Measurements from ENCODE around the gene XPO6. TPM values are rescaled to one million over a fixed set of nuclear protein-coding genes. Genes with fewer than 3 reads are reported as not detected.

XPO6 gene
- total RNA-seq, 1 donor from 2014 or later: 30.4 TPM

DNA sequence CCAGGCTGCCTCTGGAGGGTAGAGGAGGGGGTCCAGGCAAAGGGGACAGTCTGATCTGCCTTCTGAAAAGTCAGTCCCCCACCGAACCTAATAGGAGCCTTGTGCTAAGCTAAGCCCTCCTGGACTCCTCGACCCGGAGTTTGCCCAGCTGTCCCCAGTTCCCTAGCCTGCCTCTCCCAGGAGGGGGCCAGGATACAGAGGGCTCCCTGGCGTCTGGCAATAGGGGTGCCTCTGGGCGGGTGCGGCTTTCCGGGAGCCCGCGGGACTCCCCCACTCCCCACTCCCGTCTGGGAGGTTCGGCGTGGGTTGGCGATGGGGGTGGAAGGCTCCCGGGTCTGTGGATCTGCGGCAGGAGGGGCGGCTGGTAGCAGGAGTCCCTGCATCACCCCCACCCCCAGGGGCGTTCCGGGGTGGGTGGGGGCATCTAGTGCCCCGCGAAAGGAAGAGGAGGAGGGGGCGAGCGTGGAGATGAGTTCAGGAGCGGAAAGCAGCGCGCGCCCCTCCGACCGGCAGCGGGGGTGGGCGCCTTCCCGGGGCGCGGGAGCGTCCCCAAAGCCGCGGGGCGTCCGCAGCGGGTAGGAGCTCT is 149.4 kb downstream of the XPO6 start:
- ATAC-seq (no peak), DNase-seq (ENCODE audit: missing footprints) (no peak)
- intact Hi-C loops (cut with DNase I): no loop called here

DNA sequence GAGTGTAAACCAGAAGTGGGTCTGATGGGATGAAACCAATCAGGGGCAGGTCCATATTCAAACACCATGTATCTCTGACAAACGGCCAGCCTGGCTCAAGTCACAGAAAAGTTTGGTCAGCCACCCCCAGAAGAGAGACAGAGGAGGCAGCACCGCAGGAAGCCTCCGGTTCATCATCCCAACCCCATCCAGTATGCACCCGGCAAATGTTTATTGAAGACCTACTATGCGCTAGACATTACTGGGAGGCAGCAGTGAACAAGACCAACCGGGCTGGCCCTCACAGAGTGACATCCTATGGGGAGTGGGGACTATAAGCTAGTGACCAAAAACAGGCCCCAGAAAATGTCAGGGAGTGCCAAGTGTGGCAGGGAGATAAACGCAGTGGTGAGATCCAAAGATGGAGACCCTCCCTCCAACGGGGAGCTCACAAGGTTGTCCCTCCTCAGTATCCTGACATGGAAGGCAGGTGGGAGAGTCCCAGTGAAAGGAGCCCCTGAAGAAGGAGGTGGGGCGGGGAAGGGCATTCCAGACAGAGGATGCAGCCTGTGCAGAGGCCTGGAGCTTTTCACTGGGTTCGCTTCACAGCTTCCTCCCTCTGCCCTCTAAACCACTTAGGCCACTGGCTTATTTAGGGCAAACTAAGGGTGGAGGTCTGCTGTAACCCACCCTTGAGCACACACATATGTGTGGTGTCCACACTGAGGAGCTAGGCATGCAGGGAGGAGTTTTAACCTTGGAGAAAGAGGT is 150.2 kb downstream of the XPO6 start:
- ATAC-seq: no peak
- no peak for DNase-seq (ENCODE audit: missing footprints)
- intact Hi-C loops (cut with DNase I): no loop called here

DNA sequence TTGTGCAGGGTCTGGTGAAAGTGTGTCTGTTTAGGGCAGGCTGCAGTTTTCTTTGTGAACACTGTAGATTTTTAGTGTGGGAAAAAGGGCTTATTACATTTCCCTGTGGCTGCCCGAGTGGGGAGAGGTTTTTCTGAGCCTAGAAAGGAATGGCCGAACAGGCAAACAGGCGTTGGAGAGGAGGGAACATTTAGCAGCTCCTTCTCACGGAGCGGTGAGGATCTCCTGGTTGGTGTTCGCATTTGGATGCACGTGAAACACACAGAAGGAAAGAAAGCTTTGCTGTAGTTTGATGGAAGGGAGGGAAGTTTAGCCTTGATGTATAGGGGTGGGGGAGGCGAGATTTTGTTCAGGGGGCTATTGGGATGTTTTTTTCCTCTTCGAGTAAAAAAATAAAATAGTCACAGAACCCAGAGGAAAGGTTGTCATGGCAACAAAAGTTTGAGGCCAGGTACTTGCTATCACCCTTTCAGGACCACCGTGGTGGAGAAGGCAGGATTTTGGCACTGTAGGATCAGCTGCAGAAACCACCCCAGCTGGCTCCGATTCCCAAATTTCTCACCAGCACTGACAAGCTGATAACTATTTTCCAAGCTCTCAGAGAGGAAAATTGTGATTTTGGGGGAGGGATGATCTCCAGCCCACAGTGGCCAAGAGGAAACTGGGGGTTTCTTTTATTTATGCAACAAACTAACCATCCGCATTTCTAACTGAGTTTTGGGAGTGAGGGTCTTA is 151.8 kb downstream of the XPO6 start:
- DNase-seq (ENCODE audit: missing footprints) (no peak), ATAC-seq (no peak)
- intact Hi-C loops (cut with DNase I): no loop called here

DNA sequence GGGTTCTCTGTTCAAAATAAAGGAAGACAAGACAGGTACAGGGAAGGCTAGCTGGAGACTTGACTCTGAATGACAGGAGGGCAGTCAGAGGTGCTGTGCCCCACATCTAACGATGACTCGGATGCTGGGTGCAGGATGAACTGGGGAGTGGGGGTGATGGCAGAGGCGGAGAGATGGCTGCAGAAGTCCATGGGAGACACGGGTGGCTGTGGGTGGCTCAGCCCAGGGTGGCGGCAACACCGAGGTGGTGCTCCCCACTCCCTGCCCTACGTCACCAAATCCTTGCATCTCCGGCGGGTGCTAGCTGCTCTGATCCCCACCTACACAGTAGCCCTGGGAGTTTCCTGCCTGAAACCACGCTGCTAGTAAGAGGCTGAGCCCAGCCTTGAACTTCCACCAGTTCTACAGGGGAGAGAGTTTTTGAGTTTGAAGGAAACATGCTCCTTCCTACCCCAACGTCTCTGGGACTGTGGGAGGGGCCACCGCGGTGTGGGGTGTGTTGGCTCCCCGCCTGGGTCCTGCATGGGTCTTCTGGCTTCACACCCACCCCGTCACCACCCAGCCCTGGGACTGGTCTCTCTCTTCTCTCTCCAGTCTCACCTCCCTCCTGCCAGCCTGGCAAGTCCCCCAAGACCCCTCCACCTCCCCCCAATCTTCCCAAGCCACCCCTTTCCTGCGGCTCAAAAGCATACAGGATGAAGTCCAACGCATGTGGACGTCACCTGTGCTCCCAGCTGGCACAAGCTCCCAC is 152.8 kb downstream of the XPO6 start:
- intact Hi-C loops (cut with DNase I): no loop called here
- DNase-seq (ENCODE audit: missing footprints) (no peak), ATAC-seq (no peak)

DNA sequence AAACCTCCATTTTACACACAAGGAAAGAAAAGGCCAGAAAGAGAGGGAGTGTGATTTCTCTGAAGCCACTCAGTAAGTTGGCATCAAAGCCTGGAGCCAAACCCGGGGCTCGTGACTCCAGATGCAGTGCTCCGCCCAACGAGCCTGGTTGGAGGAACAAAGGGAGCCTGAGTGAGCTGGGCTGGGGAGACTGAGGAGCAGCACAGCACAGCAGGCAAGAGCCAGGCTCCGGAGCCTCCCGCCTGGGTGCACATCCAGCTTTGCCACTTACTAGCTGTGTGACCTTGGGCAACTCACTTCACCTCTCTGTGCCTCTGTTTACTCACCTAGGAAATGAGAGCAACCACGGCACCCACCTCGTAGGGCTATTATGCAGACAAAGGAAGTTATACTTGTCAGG is 153.8 kb downstream of the XPO6 start:
- DNase-seq (ENCODE audit: missing footprints): no peak
- intact Hi-C loops (cut with DNase I): no loop called here
- ATAC-seq: no peak

DNA sequence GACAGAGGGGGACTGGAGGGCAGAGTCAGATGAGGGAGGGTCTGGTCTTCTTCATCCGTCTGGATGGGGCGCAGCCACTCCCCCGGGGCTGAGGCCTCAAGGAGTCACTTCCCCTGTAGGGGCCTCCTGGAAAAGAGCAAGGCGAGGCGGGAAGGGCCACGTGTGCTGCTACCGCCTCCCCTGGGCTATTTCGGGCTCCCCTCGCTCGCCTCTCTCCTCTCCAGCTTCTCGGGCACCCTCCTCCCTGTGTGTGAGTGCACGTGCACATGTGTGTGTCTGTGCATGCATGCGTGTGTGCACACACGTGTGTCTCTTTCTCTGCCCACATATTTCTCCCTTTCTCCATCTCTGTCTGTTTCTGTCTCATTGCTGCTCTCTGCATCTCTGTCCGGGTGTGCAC is 158.3 kb downstream of the XPO6 start:
- DNase-seq (ENCODE audit: missing footprints) (no peak), ATAC-seq (no peak)
- intact Hi-C loops (cut with DNase I): no loop called here

DNA sequence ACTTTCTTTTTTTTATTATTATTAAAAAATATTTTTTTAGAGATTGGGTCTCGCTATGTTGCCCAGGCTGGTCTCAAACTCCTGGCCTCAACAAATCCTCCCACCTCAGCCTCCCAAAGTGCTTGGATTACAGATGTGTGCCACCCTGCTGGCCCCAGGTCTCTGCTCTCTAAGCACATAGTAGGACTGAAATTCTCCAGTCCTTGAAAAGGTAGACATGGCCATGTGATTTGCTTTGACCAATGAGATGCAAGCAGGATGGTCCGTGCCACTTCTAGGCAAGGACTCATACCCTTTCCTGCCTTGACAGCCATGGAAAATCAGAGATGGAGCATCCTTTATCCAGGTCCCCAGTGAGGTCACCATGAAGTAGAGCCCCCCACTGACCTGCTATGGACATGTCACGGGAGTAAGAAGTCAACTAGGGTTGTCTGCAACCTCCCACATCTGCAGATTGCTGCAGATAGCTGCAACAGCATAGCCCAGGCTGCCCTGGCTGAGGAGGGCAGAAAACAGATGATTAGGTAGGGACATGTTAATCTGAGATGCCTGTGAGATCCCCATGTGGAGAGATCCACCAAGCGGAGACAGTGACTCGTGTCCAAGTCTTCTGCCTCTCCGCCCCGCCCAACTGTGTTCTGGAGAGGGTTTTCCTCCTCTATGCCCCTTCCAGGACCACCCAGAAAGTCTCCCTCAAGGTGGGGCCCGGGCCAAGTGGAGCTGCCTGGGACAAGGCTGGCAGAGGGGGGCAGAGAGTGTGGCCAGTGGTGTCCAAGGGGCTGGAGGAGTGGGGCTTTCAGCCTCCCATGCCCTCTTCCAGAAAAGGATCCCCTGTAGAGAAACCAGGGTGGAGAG is 159.3 kb downstream of the XPO6 start:
- intact Hi-C loops (cut with DNase I): no loop called here
- DNase-seq (ENCODE audit: missing footprints): no peak
- ATAC-seq: no peak

DNA sequence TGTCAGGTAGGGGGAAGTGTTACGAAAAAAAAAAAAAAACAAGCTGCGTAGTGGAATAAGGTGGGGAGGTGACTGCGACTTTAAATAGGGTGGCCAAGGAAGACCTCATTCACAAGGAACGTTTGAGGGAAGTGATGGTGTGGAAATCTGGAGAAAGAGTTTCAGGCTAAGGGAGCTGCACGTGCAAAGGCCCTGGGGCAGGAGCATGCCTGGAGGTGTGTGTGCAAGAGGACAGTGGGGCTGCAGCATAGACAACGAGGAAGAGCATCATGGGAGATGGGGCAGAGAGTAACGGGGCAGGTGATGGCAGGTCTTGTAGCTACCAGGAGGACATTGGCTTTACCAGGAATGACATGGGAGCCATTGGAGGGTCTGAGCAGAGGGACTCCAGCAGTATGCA is 160.3 kb downstream of the XPO6 start:
- DNase-seq (ENCODE audit: missing footprints) (no peak), ATAC-seq (no peak)
- intact Hi-C loops (cut with DNase I): no loop called here

Other genes starting within 250 kb of the XPO6 start
- gene GSG1L, start 148.3 kb downstream of the XPO6 start, total RNA-seq: 0.19 TPM
- gene SBK1, start 80.6 kb upstream of the XPO6 start, total RNA-seq: 1.4 TPM
- 0.73 TPM for gene NPIPB6, start 151.5 kb upstream of the XPO6 start, total RNA-seq
- 23.0 TPM for gene EIF3CL, start 191.9 kb upstream of the XPO6 start, total RNA-seq